ENCODE measurements around the gene IPCEF1.
"Not testable (repeated sequence)": the region's sequence is repeated elsewhere in the genome, so short reads cannot be mapped to it uniquely, and the experiment has no call there.

IPCEF1 gene

GRCh38 chr6:154306696-154307095 lies 49.9 kb downstream of the IPCEF1 start:
- H3K9me3 ChIP-seq (ENCODE audit: control insufficient read depth, insufficient read depth, low read length) = no peaks in the 10 kb centered on the region
- H3K4me1 ChIP-seq (ENCODE audit: insufficient read depth, low read length) = no peaks in the 10 kb centered on the region
- no peak overlapping the region for H3K9ac ChIP-seq (ENCODE audit: low read depth, low read length)
- no peaks in the 10 kb centered on the region for H3K36me3 ChIP-seq (ENCODE audit: insufficient read depth, low read length)

DNA sequence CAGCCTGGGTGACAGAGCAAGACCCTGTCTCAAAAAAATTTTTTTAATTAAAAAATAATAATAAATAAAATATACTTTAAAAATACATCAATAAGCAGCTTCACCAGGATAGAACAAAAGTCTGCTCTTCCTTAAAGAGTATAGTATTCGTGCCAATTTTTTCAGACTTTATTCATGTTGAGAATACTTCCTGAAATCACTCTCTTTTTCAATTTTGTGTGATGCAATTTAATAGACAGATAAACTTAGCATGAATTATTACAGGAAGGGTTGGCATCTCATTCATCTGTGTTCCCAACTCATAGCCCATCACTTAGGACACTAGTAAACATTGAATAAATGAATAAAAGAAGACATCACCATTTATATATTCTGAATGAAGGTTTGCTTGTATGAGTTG lies 52.4 kb downstream of the IPCEF1 start:
- no peaks in the 10 kb centered on the region for H3K9me3 ChIP-seq (ENCODE audit: control insufficient read depth, insufficient read depth, low read length)
- no peaks in the 10 kb centered on the region for H3K36me3 ChIP-seq (ENCODE audit: insufficient read depth, low read length)
- H3K4me1 ChIP-seq (ENCODE audit: insufficient read depth, low read length) = no peaks in the 10 kb centered on the region; the same call in 1 of the 2 replicates
- no peak overlapping the region for H3K9ac ChIP-seq (ENCODE audit: low read depth, low read length)

DNA sequence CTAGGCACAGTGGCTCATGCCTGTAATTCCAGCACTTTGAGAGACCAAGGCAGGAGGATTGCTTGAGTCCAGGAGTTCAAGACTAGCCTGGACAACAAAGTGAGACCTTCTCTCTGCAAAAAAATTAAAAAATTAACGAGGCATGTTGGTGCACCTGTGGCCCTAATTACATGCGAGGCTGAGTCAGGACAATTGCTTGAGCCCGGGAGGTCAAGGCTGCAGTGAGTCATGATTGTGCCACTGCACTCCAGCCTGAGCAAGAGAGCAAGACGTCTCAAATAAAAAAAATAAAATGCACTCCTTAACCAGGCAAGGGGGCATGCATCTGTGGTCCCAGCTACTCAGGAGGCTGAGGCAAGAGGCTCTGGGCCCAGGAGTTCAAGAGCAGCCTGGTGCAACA lies 53.0 kb downstream of the IPCEF1 start:
- H3K9me3 ChIP-seq (ENCODE audit: control insufficient read depth, insufficient read depth, low read length); H3K9ac ChIP-seq (ENCODE audit: low read depth, low read length); H3K36me3 ChIP-seq (ENCODE audit: insufficient read depth, low read length); H3K4me1 ChIP-seq (ENCODE audit: insufficient read depth, low read length): not testable (repeated sequence)

- no peaks in the 10 kb centered on the region; the same call in 1 of the 2 replicates for H3K4me1 ChIP-seq (ENCODE audit: insufficient read depth, low read length)
- no peak overlapping the region for H3K9ac ChIP-seq (ENCODE audit: low read depth, low read length)
- no peaks in the 10 kb centered on the region for H3K9me3 ChIP-seq (ENCODE audit: control insufficient read depth, insufficient read depth, low read length)
- H3K36me3 ChIP-seq (ENCODE audit: insufficient read depth, low read length) = no peaks in the 10 kb centered on the region
Measured at GRCh38 chr6:154301839-154302752, 54.5 kb downstream of the IPCEF1 start.

GRCh38 chr6:154301086-154301625 lies 55.4 kb downstream of the IPCEF1 start:
- no peaks in the 10 kb centered on the region; the same call in 1 of the 2 replicates for H3K4me1 ChIP-seq (ENCODE audit: insufficient read depth, low read length)
- H3K9me3 ChIP-seq (ENCODE audit: control insufficient read depth, insufficient read depth, low read length) = no peaks in the 10 kb centered on the region; the same call in 1 of the 2 replicates
- no peak overlapping the region for H3K9ac ChIP-seq (ENCODE audit: low read depth, low read length)
- H3K36me3 ChIP-seq (ENCODE audit: insufficient read depth, low read length) = no peaks in the 10 kb centered on the region

DNA sequence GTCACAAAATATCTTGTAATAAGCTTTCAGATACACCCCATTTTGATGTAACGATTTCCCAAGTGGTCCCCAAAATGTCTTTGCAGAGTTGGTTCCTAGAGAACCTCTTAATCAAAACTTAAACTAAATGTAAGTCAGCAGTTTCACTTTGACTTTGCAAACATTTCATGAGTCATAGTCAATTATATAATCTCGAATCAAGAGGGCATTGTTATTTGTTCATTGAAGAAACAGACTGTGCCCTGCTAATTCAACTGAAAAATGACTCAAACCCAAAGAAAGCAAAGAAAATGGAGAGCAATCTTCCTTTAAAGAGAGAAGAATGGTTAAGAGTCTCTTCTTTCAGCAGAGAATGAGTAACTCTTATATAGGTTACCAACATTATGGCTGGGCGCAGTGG lies 58.3 kb downstream of the IPCEF1 start:
- Histone ChIP-seq H3K9me3 (ENCODE audit: control insufficient read depth, insufficient read depth, low read length) (no peaks in the 10 kb centered on the region; the same call in 1 of the 2 replicates), H3K9ac (ENCODE audit: low read depth, low read length) (no peak overlapping the region), H3K36me3 (ENCODE audit: insufficient read depth, low read length) (no peaks in the 10 kb centered on the region), H3K4me1 (ENCODE audit: insufficient read depth, low read length) (no peaks in the 10 kb centered on the region; the same call in 1 of the 2 replicates)

GRCh38 chr6:154297721-154298120 lies 58.9 kb downstream of the IPCEF1 start:
- Histone ChIP-seq H3K4me1 (ENCODE audit: insufficient read depth, low read length) (no peaks in the 10 kb centered on the region; the same call in 1 of the 2 replicates), H3K36me3 (ENCODE audit: insufficient read depth, low read length) (no peaks in the 10 kb centered on the region), H3K9ac (ENCODE audit: low read depth, low read length) (no peak overlapping the region), H3K9me3 (ENCODE audit: control insufficient read depth, insufficient read depth, low read length) (no peaks in the 10 kb centered on the region; the same call in 1 of the 2 replicates)

GRCh38 chr6:154297210-154297609 lies 59.4 kb downstream of the IPCEF1 start:
- H3K9me3 ChIP-seq (ENCODE audit: control insufficient read depth, insufficient read depth, low read length) = no peaks in the 10 kb centered on the region; the same call in 1 of the 2 replicates
- no peaks in the 10 kb centered on the region for H3K36me3 ChIP-seq (ENCODE audit: insufficient read depth, low read length)
- H3K4me1 ChIP-seq (ENCODE audit: insufficient read depth, low read length) = no peaks in the 10 kb centered on the region; the same call in 1 of the 2 replicates
- no peak overlapping the region for H3K9ac ChIP-seq (ENCODE audit: low read depth, low read length)

- Histone ChIP-seq H3K9ac (ENCODE audit: low read depth, low read length) (no peak overlapping the region), H3K9me3 (ENCODE audit: control insufficient read depth, insufficient read depth, low read length) (no peaks in the 10 kb centered on the region; the same call in 1 of the 2 replicates), H3K4me1 (ENCODE audit: insufficient read depth, low read length) (no peaks in the 10 kb centered on the region; the same call in 1 of the 2 replicates), H3K36me3 (ENCODE audit: insufficient read depth, low read length) (no peaks in the 10 kb centered on the region)
Measured at GRCh38 chr6:154295733-154296132, 60.9 kb downstream of the IPCEF1 start.

DNA sequence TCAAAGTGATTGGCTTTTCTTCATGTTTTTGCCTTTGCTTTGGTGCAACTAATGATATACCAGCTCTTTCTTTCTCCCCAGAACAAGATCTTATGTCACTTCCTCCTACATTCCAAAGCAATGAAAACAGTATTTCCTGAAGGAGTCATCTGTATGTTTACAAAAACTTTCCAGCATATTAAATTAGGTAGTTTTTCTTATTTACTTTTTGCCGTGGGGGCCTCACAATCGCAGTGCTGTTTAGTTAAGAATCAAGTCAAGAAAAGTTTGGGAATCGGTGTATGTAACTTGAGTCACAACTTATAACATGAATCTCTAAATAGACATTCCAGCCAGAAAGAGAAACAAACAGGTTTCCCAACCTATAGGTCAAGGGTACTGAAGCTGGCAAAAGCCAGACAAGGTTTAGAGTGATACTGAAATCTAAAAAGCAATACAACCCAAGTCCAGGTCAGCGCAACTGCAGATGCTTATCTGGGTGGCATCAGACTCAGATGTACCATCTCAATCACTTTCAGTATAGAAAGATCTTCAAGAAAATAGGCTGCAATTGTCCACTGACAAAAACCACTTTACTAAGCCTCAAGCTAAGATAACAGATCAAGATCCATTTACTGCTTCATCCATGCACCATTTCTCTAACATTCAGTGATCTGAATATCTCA lies 63.6 kb downstream of the IPCEF1 start:
- Histone ChIP-seq H3K9ac (ENCODE audit: low read depth, low read length) (no peak overlapping the region), H3K36me3 (ENCODE audit: insufficient read depth, low read length) (peaks cover 3% of the 10 kb centered on the region; the same call in 1 of the 2 replicates), H3K4me1 (ENCODE audit: insufficient read depth, low read length) (no peaks in the 10 kb centered on the region)

DNA sequence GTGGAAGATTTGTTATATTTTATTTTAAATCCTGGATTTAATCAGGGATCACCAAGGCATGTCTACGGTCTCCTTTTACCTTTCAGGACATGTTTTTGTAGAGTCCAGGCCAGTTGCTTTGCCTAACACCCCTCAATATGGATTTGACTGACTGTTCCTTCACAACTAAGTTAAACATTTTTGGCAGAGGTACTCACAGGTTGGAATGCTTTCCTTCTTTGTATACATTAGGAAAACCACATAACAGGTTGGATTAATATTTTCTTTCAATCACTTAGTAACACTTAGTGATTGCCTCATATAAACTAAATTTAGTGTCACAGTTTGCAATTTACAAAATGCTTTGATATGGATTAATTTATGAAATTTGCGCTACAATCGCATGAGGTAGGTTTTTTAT lies 64.5 kb downstream of the IPCEF1 start:
- H3K36me3 ChIP-seq (ENCODE audit: insufficient read depth, low read length) = peaks cover 3% of the 10 kb centered on the region; the same call in 1 of the 2 replicates
- H3K4me1 ChIP-seq (ENCODE audit: insufficient read depth, low read length) = no peaks in the 10 kb centered on the region
- no peak overlapping the region for H3K9ac ChIP-seq (ENCODE audit: low read depth, low read length)
- H3K9me3 ChIP-seq (ENCODE audit: control insufficient read depth, insufficient read depth, low read length) = no peaks in the 10 kb centered on the region; the same call in 1 of the 2 replicates

More for the DNA sequence above, 63.6 kb downstream of the IPCEF1 start:
- H3K9me3 ChIP-seq (ENCODE audit: control insufficient read depth, insufficient read depth, low read length) = no peaks in the 10 kb centered on the region; the same call in 1 of the 2 replicates

- H3K9me3 ChIP-seq (ENCODE audit: control insufficient read depth, insufficient read depth, low read length) = no peaks in the 10 kb centered on the region; the same call in 1 of the 2 replicates
- H3K9ac ChIP-seq (ENCODE audit: low read depth, low read length) = no peak overlapping the region
- H3K36me3 ChIP-seq (ENCODE audit: insufficient read depth, low read length) = peaks cover 3% of the 10 kb centered on the region; the same call in 1 of the 2 replicates
- H3K4me1 ChIP-seq (ENCODE audit: insufficient read depth, low read length) = no peaks in the 10 kb centered on the region
Measured at GRCh38 chr6:154289818-154290508, 66.6 kb downstream of the IPCEF1 start.

GRCh38 chr6:154285826-154286225 lies 70.8 kb downstream of the IPCEF1 start:
- Histone ChIP-seq H3K4me1 (ENCODE audit: insufficient read depth, low read length) (no peaks in the 10 kb centered on the region), H3K9ac (ENCODE audit: low read depth, low read length) (no peak overlapping the region), H3K36me3 (ENCODE audit: insufficient read depth, low read length) (peaks cover 3% of the 10 kb centered on the region; the same call in 1 of the 2 replicates), H3K9me3 (ENCODE audit: control insufficient read depth, insufficient read depth, low read length) (no peaks in the 10 kb centered on the region; the same call in 1 of the 2 replicates)

All from ES-I3 (cell line).